Ramos (cell line): ENCODE data around the gene ZGRF1.
"Not testable (repeated sequence)": the region's sequence is repeated elsewhere in the genome, so short reads cannot be mapped to it uniquely, and the experiment has no call there.

Experiments
- in situ Hi-C: fragments of 300-500 bp; cut with MboI; formaldehyde crosslinking; loops from one replicate; pipeline ENCODE4 v1.14.3; 2022; ENCODE audit warnings: low sequenced_read_pairs; ENCODE audit not compliant: unreplicated experiment

The ZGRF1 gene

GRCh38 chr4:112562254-112562879, 74.3 kb downstream of the ZGRF1 start:
- in situ Hi-C loops: no loop called here

- in situ Hi-C loops: no loop called here
These were observed 76.6 kb downstream of the ZGRF1 start for GRCh38 chr4:112560084-112560483.

- in situ Hi-C loops: no loop called here
These were observed 77.7 kb downstream of the ZGRF1 start for GRCh38 chr4:112559053-112559452.

- in situ Hi-C loops: no loop called here
These were observed 78.9 kb downstream of the ZGRF1 start for GRCh38 chr4:112557676-112558411.

- in situ Hi-C loops: not testable (repeated sequence)
These were observed 82.4 kb downstream of the ZGRF1 start for GRCh38 chr4:112554271-112554670.

- in situ Hi-C loops: no loop called here
These were observed 84.0 kb downstream of the ZGRF1 start for GRCh38 chr4:112552668-112553067.

- in situ Hi-C loops: no loop called here
These were observed 86.0 kb downstream of the ZGRF1 start for GRCh38 chr4:112550728-112551127.

GRCh38 chr4:112546476-112546875, 90.2 kb downstream of the ZGRF1 start:
- in situ Hi-C loops: no loop called here

- in situ Hi-C loops: no loop called here
These were observed 91.4 kb downstream of the ZGRF1 start for GRCh38 chr4:112545346-112545745.

- in situ Hi-C loops: no loop called here
These were observed 96.0 kb downstream of the ZGRF1 start for GRCh38 chr4:112540695-112541094.

GRCh38 chr4:112536123-112536522, 100.6 kb downstream of the ZGRF1 start:
- in situ Hi-C loops: no loop called here

GRCh38 chr4:112532267-112532666, 104.4 kb downstream of the ZGRF1 start:
- in situ Hi-C loops: no loop called here

GRCh38 chr4:112531146-112531545, 105.6 kb downstream of the ZGRF1 start:
- in situ Hi-C loops: no loop called here

GRCh38 chr4:112526061-112526460, 110.6 kb downstream of the ZGRF1 start:
- in situ Hi-C loops: loop anchor here (10.0 kb wide), 2 partner anchors 311 to 451 kb away; no protein-coding TSS in a partner anchor

- in situ Hi-C loops: loop anchor here (5.0 to 25.0 kb wide), 4 partner anchors 187 to 449 kb away; no protein-coding TSS in a partner anchor
These were observed 112.8 kb downstream of the ZGRF1 start for GRCh38 chr4:112523764-112524505.

GRCh38 chr4:112523008-112523721, 113.5 kb downstream of the ZGRF1 start:
- in situ Hi-C loops: loop anchor here (5.0 to 25.0 kb wide), 4 partner anchors 186 to 448 kb away; no protein-coding TSS in a partner anchor

GRCh38 chr4:112522431-112522830, 114.3 kb downstream of the ZGRF1 start:
- in situ Hi-C loops: loop anchor here (5.0 to 25.0 kb wide), 4 partner anchors 185 to 448 kb away; no protein-coding TSS in a partner anchor

- in situ Hi-C loops: loop anchor here (5.0 to 25.0 kb wide), 4 partner anchors 184 to 447 kb away; no protein-coding TSS in a partner anchor
These were observed 115.3 kb downstream of the ZGRF1 start for GRCh38 chr4:112521123-112522023.

- in situ Hi-C loops: loop anchor here (5.0 to 25.0 kb wide), 4 partner anchors 183 to 446 kb away; no protein-coding TSS in a partner anchor
These were observed 116.0 kb downstream of the ZGRF1 start for GRCh38 chr4:112520598-112521122.
